Endothelial cell of hepatic sinusoid (primary cell): ENCODE data around the gene ARHGDIA.

ENCODE experiments used
- in situ Hi-C: cut with HindIII; loops from 2 replicates; pipeline ENCODE4 v1.10.0; 2017; ENCODE audit warnings: low sequenced_read_pairs

Gene ARHGDIA

GRCh38 chr17:81870981-81871386 lies at the start of gene ARHGDIA:
Gene ARHGDIA (minus strand): TSS chr17:81871337. CDS start chr17:81869930, 1,407 bp downstream.
- in situ Hi-C loops = no loop called here

DNA sequence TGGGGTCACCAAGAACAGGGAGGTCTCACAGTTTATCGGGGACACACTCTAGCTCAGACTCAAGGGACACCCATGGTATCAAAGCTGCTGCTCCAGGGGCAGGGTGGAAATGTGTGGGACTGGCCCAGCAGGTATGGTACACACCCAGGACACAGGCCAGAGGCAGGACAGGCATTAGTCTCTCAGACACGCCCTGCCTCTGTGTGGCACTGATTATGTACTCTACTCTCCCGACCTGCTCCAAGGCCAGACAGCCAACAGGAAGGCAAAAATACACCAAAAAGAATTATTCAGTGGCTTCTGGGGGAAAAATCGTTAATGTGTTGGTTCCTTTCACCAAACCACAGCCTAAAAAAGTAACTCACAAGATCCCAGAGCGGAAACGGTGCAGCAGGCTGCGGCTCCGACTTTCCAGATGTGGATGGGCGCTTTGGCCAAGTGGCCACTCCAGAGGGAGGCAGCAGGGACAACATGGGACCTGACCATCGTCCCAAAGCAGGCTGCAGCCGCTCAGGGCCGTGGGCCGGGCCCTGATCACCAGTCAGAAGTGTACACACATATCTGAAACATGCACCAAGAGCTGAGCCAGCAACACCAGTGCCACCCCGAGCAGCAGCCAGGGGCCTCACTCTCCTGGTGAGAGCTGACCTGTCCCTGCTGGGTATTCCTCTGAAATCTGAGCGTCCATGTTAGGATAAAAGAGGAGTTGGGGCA lies 47.9 kb upstream of the ARHGDIA start:
- in situ Hi-C loops = loop anchor here (10.0 kb wide), 2 partner anchors 56 to 216 kb away; partner anchors contain the start of gene ASPSCR1

GRCh38 chr17:81918333-81918669 lies 47.2 kb upstream of the ARHGDIA start:
- in situ Hi-C loops = loop anchor here (10.0 kb wide), 2 partner anchors 56 to 216 kb away; partner anchors contain the start of gene ASPSCR1

DNA sequence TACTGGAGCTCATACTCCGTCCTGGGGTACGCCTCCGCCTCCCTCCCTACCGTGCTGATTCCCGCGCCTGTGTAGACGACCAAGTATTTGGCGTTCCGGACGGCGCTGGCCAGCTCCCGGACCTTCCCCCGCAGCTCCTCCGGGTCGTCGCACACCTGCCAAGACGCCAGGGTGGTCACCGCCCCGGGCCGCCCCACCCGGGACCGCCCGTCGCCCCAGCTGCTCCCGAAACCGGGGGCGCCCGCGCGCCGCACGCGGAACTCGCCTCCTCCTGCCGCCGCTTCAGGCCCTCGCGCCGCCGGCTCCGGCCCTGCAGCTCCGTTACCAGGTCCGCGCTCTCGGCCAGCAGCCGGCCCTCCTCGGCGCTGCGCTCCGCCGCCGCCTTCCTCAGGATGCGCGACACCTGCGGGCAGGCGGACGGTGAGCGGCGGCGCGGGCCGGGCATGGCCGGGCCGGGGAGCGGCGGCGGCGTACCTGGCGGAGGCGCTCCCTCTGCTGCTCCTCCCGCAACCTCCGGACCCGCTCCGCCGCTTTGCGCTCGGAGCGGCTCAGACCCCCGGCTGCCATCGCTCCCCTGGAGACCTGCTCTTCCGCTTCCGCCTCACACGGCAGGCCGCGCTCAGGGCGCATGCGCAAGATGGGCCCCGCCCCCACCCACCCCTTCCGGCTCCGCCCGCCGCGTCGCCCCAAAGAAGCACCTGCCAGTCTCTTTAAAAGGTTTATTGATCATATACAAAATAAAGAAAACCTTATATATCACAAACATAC lies 46.6 kb upstream of the ARHGDIA start, which contains the start of gene SIRT7:
Gene SIRT7 (minus strand): TSS at position 612 of the 768 bp plus-strand sequence. CDS start 45 bp downstream, at position 567.
- in situ Hi-C loops = loop anchor here (10.0 kb wide), 2 partner anchors 57 to 217 kb away; partner anchors contain the start of gene ASPSCR1

DNA sequence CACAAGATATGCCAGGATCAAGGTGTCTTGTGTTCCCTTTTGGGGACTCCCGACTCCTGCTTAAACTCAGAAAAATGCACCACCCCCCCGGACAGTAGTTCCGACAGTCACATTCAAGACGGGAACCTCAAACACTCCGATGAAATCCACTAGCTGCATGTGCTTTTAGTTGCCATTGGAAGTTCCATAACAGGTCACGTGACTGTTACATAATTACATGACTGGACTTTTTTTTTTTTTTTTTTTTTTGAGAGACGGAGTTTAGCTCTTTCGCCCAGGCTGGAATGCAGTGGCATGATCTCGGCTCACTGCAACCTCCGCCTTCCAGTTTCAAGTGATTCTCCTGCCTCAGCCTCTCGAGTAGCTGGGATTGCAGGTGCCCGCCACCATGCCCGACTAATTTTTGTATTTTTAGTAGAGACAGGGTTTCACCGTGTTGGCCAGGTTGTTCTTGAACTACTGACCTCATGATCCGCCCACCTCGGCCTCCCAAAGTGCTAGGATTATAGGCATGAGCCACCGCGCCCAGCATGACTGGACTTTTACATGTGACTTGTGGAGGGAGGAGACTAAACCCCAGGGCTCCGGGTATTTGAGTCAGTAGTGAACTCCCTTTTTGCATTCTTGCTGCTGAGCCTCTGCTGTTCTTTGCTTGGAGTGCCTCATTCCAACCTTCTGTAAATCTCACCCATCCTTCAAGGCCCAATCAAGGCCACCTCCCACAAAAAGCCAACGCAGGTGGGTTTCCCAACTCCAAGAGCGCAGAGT lies 45.3 kb upstream of the ARHGDIA start:
- in situ Hi-C loops = loop anchor here (10.0 kb wide), 2 partner anchors 58 to 218 kb away; partner anchors contain the start of gene ASPSCR1

DNA sequence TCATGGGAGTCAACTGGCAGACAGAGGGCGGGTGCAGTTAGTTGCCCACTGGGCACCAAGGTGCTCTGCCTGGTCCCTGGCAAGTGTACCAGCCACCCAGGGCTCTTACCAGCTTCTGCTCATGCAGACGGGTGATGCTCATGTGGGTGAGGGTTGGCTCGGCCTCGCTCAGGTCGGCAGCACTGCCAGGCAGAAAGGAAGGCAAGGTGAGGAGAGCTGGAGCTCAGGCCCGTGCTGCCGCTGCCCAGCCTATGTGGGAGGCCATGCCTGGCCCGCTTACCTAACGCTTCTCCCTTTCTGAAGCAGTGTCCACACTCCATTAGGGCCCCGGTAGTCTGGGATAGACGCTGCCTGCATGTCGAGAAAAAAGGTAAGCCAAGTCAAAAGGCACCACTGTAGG lies 44.2 kb upstream of the ARHGDIA start:
- in situ Hi-C loops = loop anchor here (10.0 kb wide), 2 partner anchors 59 to 219 kb away; partner anchors contain the start of gene ASPSCR1

- in situ Hi-C loops = loop anchor here (10.0 kb wide), 2 partner anchors 61 to 221 kb away; partner anchors contain the start of gene ASPSCR1
Measured at GRCh38 chr17:81914103-81914850, 43.1 kb upstream of the ARHGDIA start.

GRCh38 chr17:81913394-81914102 lies 42.4 kb upstream of the ARHGDIA start:
- in situ Hi-C loops = loop anchor here (10.0 kb wide), 2 partner anchors 61 to 221 kb away; partner anchors contain the start of gene ASPSCR1

DNA sequence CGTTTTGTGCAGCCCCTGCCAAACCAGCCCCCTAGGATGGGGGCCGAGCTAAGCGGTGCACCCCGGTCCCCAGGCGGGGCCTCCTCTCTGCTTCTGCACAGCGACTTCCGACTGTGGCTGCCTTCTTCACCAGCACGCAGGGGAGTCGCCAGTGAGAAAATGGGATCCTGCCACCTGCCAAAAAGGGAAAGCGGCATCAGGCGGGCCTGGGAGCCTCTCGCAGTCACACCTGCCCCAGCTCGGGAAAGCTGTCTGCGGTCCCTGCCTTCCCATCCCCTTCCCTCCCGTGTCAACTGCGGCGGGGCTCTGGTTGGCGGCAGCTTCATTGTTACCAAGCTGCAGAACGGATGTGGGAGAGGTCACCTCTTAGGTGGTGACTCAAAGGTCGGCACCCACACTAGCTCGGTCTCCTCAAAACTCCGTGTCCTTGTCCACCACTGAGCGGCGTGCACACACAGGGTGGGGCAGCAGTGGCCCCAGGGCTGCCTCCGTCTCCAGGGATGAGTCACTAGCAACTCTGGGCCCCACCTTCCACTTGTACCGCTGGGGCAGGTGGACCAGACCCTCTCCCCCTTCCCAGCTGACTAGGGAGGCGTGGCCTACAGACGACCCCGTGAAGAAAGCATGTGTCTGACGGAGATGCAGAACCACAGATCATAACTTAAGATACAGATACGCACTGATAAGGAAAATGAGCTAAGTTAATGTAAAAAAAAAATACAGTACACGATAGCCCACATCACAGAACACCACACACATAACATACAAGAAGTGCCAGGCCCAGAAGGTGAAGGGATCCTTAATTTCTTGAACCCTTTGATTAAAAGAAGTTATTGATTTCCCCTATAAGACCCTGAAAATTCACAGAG lies 41.5 kb upstream of the ARHGDIA start:
- in situ Hi-C loops = loop anchor here (10.0 kb wide), 2 partner anchors 62 to 222 kb away; partner anchors contain the start of gene ASPSCR1

GRCh38 chr17:81911969-81912368 lies 40.8 kb upstream of the ARHGDIA start:
- in situ Hi-C loops = loop anchor here (10.0 kb wide), 2 partner anchors 63 to 223 kb away; partner anchors contain the start of gene ASPSCR1

GRCh38 chr17:81911277-81911961 lies 40.3 kb upstream of the ARHGDIA start, which contains the start of gene PCYT2:
Gene PCYT2 (minus strand): TSS chr17:81911399. CDS start chr17:81911355, 44 bp downstream.
- in situ Hi-C loops = loop anchor here (10.0 kb wide), 2 partner anchors 63 to 223 kb away; partner anchors contain the start of gene ASPSCR1

DNA sequence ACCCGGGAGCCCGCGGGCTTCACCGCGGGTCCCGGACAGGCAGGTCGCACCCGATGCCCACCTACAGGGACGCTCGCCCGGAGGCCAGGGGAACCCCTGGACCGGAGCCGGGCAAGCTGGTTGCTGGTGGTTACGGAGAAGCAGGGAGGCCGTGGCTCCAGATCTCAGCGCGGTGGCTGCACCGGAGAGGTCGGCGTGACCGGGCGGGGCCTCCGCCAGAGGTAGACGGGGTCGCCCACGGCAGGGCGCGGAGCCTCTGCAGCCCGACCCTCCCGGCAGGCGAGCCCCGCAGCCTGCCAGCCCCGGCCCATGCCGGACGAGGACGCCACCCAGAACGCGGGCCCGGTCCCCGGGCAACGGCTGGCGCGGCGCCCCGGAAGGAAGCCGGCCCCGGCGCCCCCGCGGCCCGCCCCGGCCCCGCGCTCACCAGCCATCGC lies 39.7 kb upstream of the ARHGDIA start:
- in situ Hi-C loops = loop anchor here (10.0 kb wide), 2 partner anchors 64 to 224 kb away; partner anchors contain the start of gene ASPSCR1

DNA sequence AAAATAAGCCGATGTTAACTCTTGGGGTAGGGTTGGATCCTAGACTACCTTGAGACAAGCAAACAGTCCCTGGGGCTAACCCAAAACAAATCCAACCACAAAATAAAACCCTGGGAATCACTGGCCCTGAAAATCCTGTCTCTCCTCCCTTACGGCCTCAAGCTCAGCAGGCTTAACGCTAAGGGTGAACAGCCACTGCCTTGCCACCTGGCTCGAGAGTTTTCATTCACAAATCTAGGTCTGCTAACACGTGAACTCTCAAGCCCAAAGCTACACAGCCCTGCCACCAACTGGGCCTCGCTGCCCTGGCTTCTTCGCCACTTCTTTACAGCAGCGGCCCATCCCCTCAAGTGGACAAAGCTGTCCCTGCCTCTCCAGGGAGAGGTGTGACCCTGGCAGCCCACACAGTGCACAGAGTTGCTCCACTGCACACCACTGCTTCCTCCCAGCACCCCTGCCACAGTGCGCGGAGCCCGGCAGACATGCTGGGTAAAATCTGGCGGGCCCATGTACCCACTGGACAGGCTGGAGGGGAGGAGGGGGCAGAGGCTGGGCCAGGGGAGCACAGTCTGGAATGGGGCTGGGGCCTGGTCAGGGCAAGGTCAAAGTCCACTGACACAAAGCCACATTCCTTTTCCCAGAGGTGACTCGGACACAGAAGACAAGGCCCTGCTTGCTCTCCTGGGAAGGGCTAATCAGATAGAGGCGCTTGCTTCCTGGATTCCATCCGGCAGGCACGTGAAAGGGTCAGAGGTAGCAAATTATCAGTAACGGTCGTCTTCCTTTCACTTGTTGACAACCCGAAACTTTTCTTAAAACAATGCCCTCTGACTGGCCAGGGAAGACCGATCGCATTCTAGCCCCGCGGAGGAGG lies 39.1 kb upstream of the ARHGDIA start:
- in situ Hi-C loops = loop anchor here (10.0 kb wide), 2 partner anchors 65 to 225 kb away; partner anchors contain the start of gene ASPSCR1

- in situ Hi-C loops = no loop called here
Measured at GRCh38 chr17:81909231-81909630, 38.1 kb upstream of the ARHGDIA start.

DNA sequence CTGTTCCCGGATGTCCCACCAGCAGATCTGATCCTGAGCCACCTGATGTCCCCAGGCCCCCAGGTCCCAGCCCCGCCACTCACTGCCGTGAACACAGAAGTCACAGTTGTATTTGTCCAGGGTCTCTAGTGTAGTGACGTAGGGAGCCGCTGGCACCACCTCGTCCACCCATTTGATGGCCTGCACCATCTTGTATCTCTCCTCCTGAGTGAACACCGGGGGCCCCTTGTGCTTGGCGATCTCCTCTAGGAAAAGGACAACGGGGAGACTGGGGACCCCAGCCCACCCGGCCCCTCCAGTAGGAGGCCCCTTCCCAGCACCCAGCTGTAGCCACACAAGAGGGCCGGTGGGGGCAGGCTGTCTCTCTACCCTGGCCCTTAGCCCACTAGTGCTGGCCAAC lies 37.7 kb upstream of the ARHGDIA start:
- in situ Hi-C loops = no loop called here
